Vagina (tissue), 2 donors: Measurements from ENCODE around the gene DNM3. TPM values are rescaled to one million over a fixed set of nuclear protein-coding genes. Genes with fewer than 3 reads are reported as not detected.

ENCODE experiments used
- DNase-seq, 2 donors: peaks; one replicate each; pipeline ENCODE4 v3.0.0-alpha.2; 2017; ENCODE audit errors: extremely low spot score in 2 of 2
- H3K27ac ChIP-seq: fragments of 200-600 bp; sonication (generic); one replicate; pipeline ENCODE4 v1.5.1; 2019
- H3K27me3 ChIP-seq: fragments of 200-600 bp; sonication (generic); one replicate; pipeline ENCODE4 v1.5.1; 2019
- H3K36me3 ChIP-seq, 2 donors: fragments of 200-600 bp; sonication (generic); one replicate each; pipeline ENCODE4 v1.5.1; 2017 to 2019
- H3K4me1 ChIP-seq: fragments of 200-600 bp; sonication (generic); one replicate; pipeline ENCODE4 v1.5.1; 2019
- H3K4me3 ChIP-seq, 2 donors: fragments of 200-600 bp; sonication (generic); 1 replicate in 1 of 2; 2 replicates in 1 of 2; pipeline ENCODE4 v1.5.1; 2016 to 2019
- H3K9me3 ChIP-seq: fragments of 200-600 bp; sonication (generic); one replicate; pipeline ENCODE4 v1.5.1; 2019
- POLR2A ChIP-seq, 2 donors: fragments of 450-650 bp; IDR thresholded peaks; one replicate each; pipeline ENCODE4 v1.6.1; 2017; ENCODE audit warnings: antibody characterized with exemption in 2 of 2, mild to moderate bottlenecking in 2 of 2, moderate library complexity in 2 of 2
- POLR2AphosphoS5 ChIP-seq, 2 donors: sonication (generic); formaldehyde crosslinking; IDR thresholded peaks; one replicate each; pipeline ENCODE4 v1.9.0; 2017; ENCODE audit warnings: antibody characterized with exemption in 2 of 2, mild to moderate bottlenecking in 2 of 2, low read depth in 1 of 2; ENCODE audit not compliant: insufficient read depth in 1 of 2
- intact Hi-C: fragments of 100-400 bp; cut with DNase I; formaldehyde crosslinking; loops from one replicate; pipeline ENCODE4 v1.15.1; 2023
- total RNA-seq: library from RNA; depleted of rRNA; stranded (reverse); fragments of >200 nt; gene quantifications from one replicate; pipeline ENCODE4 v1.2.3, GENCODE V29; 2016
- TF ChIP-seq, protein P1 (sequence below), 3 experiments: fragments of 450-650 bp in 2 of 3; fragments of 200-600 bp in 1 of 3; sonication (generic) in 1 of 3; IDR thresholded peaks; one replicate each; pipeline ENCODE4 v1.5.1; 2017 to 2019; ENCODE audit warnings: antibody characterized with exemption in 3 of 3, mild to moderate bottlenecking in 2 of 3, moderate library complexity in 2 of 3

Gene DNM3
- total RNA-seq, 1 donor from 2014 or later, result 15.5 TPM

DNA sequence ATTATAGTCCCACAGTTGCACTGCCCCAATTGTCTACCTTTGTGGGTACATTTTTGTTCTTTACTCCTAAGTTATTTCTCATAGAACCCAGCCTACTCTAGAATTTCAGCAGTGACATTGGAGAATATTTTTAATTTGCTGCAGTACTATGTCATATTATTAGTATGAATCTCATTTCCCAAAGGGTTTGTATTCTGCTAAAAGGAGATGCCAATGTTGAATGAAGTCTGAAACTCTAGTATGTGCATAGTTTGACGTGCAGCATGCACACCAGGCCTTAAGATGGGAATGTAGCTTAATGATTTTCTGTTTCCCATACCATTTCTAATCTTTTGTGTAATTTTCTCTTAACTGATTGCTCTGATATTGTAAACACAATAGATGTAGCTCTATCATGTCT, 568.7 kb downstream of the DNM3 start:
- Histone ChIP-seq H3K36me3 (no peaks in the 10 kb centered on the region), H3K4me3 (no peak overlapping the region), H3K27me3 (no peaks in the 10 kb centered on the region), H3K27ac (no peak overlapping the region), H3K9me3 (no peaks in the 10 kb centered on the region), H3K4me1 (no peaks in the 10 kb centered on the region)
- TF ChIP-seq, protein P1, sequence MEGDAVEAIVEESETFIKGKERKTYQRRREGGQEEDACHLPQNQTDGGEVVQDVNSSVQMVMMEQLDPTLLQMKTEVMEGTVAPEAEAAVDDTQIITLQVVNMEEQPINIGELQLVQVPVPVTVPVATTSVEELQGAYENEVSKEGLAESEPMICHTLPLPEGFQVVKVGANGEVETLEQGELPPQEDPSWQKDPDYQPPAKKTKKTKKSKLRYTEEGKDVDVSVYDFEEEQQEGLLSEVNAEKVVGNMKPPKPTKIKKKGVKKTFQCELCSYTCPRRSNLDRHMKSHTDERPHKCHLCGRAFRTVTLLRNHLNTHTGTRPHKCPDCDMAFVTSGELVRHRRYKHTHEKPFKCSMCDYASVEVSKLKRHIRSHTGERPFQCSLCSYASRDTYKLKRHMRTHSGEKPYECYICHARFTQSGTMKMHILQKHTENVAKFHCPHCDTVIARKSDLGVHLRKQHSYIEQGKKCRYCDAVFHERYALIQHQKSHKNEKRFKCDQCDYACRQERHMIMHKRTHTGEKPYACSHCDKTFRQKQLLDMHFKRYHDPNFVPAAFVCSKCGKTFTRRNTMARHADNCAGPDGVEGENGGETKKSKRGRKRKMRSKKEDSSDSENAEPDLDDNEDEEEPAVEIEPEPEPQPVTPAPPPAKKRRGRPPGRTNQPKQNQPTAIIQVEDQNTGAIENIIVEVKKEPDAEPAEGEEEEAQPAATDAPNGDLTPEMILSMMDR (IDR thresholded peaks at IDR 0.05), result no peak
- no peak for TF ChIP-seq POLR2AphosphoS5 (IDR thresholded peaks at IDR 0.05; ENCODE audit: insufficient read depth in 1 of 2, low read depth in 1 of 2)
- DNase-seq, result no peak
- intact Hi-C loops, result no loop called here

DNA sequence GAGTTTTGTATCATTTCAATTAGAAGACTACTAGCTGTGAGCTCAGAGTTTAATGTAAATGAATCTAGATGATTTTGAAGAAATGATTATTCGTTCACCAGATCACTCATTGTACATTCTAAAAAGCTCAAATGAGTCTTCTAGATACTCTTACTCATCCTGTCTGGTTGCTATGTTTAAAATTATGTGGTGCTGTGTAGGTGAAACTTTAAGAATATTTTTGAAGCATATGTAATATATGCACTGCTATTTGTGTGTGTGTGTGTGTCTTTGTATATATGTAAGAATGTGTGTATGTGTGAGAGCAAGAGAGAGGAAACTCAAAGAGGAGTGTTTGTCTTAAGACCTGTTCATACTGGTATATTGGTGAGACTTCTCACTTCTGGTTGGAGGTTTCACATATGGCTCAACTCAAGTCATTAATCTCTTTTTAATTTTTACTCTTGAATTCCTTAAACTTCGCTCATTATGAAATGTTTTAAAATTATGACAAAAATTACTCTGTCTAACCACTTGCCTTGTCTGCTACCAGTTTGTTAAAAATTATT, 570.6 kb downstream of the DNM3 start:
- H3K27me3 ChIP-seq, result no peaks in the 10 kb centered on the region
- no peak overlapping the region for H3K27ac ChIP-seq
- H3K4me3 ChIP-seq, result no peak overlapping the region
- H3K36me3 ChIP-seq, result no peaks in the 10 kb centered on the region
- TF ChIP-seq, protein P1 (IDR thresholded peaks at IDR 0.05), result no peak
- no peak for TF ChIP-seq POLR2A (IDR thresholded peaks at IDR 0.05)
- TF ChIP-seq POLR2AphosphoS5 (IDR thresholded peaks at IDR 0.05; ENCODE audit: insufficient read depth in 1 of 2, low read depth in 1 of 2), result no peak
- no peaks in the 10 kb centered on the region for H3K4me1 ChIP-seq
- no peak for DNase-seq
- H3K9me3 ChIP-seq, result no peaks in the 10 kb centered on the region
- intact Hi-C loops, result no loop called here

DNA sequence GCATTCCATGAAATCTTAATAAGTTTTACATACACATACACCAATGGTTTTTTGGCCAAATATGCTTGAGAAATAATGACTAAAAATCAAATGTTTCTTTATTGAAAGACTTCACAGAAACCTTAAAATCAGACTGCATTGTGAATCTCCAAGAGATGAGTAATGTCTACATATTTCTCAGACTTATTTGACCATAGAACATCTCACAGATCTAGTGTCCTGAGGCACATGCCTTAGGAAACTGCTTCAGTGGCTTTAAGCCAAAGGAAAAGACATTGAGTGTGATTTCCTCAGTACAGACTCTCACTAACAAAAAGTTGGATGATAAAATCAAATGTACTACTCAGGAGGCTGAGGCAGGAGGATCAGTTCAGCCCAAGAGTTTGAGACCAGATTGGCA, 573.0 kb downstream of the DNM3 start:
- H3K27me3 ChIP-seq, result no peaks in the 10 kb centered on the region
- TF ChIP-seq POLR2A (IDR thresholded peaks at IDR 0.05) (no peak), POLR2AphosphoS5 (IDR thresholded peaks at IDR 0.05; ENCODE audit: insufficient read depth in 1 of 2, low read depth in 1 of 2) (no peak)
- TF ChIP-seq, protein P1 (IDR thresholded peaks at IDR 0.05), result no peak

DNA sequence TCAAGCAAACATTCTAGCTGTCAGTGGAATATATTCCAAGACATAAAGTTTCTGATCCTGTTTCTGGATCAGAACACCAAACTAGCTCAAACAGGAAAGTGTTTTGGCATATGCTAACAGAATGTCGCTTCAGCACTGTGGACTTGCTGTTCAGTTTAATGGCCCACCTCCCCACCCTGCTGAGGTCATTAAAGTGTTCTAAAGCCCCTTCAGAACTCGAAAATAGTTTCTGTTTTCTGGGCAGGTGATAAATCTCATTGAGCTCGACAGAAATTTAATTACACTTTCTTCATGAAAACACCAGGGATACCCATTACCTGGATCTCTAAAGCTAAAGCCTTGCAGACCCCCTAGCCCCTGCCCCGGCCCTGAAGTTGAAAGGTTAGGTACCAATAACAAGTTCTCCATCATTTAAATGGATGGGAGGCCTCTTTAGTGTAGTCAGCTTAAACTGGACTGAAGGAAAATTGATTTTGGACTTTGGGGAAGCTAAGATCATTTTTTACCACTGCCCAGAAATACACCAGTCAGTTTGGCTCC, 575.3 kb downstream of the DNM3 start:
- Histone ChIP-seq H3K9me3 (no peaks in the 10 kb centered on the region), H3K27ac (no peak overlapping the region), H3K27me3 (no peaks in the 10 kb centered on the region), H3K4me3 (no peak overlapping the region), H3K36me3 (no peaks in the 10 kb centered on the region), H3K4me1 (no peaks in the 10 kb centered on the region)
- intact Hi-C loops, result no loop called here
- no peak for DNase-seq
- no peak for TF ChIP-seq POLR2AphosphoS5 (IDR thresholded peaks at IDR 0.05; ENCODE audit: insufficient read depth in 1 of 2, low read depth in 1 of 2)
- no peak for TF ChIP-seq POLR2A (IDR thresholded peaks at IDR 0.05)
- TF ChIP-seq, protein P1 (IDR thresholded peaks at IDR 0.05), result no peak

More for the DNA sequence above, 573.0 kb downstream of the DNM3 start:
- intact Hi-C loops, result no loop called here
- H3K36me3 ChIP-seq, result no peaks in the 10 kb centered on the region
- H3K4me1 ChIP-seq, result no peaks in the 10 kb centered on the region
- H3K27ac ChIP-seq, result no peak overlapping the region
- H3K4me3 ChIP-seq, result no peak overlapping the region
- no peaks in the 10 kb centered on the region for H3K9me3 ChIP-seq
- no peak for DNase-seq

DNA sequence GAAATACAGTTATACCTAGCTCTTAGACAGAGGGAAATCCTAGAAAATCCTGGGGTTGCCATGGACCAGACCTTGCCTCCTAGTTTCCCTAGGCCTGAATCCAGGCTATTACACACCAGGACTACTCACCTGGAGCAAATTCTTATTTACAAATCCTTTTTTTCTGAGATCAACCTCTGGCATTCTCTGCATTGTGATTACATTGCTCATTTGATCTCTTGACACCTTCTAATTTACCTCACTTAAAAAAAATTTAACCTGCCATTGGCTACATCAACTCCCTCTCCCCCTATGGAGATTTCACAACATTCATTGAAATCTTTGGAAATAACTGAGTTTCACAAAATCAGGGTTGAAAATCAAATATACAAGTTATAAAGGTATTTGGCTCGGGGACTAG, 576.3 kb downstream of the DNM3 start:
- no peaks in the 10 kb centered on the region for H3K9me3 ChIP-seq
- no peaks in the 10 kb centered on the region for H3K36me3 ChIP-seq
- intact Hi-C loops, result no loop called here
- H3K27ac ChIP-seq, result no peak overlapping the region
- no peak for TF ChIP-seq POLR2AphosphoS5 (IDR thresholded peaks at IDR 0.05; ENCODE audit: insufficient read depth in 1 of 2, low read depth in 1 of 2)
- TF ChIP-seq, protein P1 (IDR thresholded peaks at IDR 0.05), result no peak
- H3K27me3 ChIP-seq, result no peaks in the 10 kb centered on the region
- no peak overlapping the region for H3K4me3 ChIP-seq
- DNase-seq, result no peak
- no peaks in the 10 kb centered on the region for H3K4me1 ChIP-seq
